ENCODE data around the gene SCCPDH.
"Not testable (repeated sequence)": the region's sequence is repeated elsewhere in the genome, so short reads cannot be mapped to it uniquely, and the experiment has no call there.

The SCCPDH gene

GRCh38 chr1:246708166-246708565 is 16.0 kb upstream of the SCCPDH start:
- no peak for DNase-seq

DNA sequence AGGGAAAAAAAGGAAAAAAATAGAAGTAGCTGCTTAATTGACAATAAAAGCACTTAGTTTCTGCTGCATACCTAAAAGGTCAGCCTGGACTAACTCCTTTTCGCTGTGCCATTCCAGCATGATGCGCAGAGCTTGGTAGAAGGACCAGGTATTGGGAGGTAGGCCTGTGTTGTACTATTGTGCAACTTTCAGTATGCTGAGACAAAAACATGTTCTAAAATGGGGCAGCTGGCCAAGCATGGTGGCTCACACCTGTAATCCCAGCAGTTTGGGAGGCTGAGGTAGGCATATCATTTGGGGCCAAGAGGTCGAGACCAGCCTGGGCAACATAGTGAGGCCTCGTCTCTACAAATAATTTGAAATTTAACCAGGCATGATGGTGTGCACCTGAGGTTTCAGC is 15.0 kb upstream of the SCCPDH start:
- DNase-seq = no peak

- DNase-seq = no peak
These were observed 14.4 kb upstream of the SCCPDH start for GRCh38 chr1:246709835-246710234.

DNA sequence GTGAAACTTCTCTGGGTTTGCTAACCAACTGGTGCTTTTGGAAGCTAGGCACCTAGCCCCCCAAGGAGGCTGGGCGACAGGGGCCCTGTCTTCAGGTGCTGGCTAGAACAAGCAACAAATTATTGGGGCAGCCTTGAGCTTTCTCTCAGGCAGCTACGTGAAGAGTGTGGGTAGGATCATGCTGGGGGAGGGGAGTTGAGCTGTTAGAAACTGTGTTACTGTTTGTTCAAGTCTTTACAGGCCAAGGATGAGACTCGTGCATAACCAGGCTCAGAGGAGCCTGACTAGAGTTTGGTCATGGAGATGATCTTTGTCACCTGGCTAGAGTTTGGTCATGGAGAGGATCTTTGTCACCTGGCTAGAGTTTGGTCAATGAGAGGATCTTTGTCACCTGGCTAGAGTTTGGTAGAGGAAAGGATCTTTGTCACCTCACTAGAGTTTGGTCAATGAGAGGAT is 12.6 kb upstream of the SCCPDH start:
- DNase-seq = no peak

- DNase-seq = not testable (repeated sequence)
These were observed 11.8 kb upstream of the SCCPDH start for GRCh38 chr1:246712428-246712827.

- not testable (repeated sequence) for DNase-seq
These were observed 4.8 kb upstream of the SCCPDH start for GRCh38 chr1:246719361-246719760.

DNA sequence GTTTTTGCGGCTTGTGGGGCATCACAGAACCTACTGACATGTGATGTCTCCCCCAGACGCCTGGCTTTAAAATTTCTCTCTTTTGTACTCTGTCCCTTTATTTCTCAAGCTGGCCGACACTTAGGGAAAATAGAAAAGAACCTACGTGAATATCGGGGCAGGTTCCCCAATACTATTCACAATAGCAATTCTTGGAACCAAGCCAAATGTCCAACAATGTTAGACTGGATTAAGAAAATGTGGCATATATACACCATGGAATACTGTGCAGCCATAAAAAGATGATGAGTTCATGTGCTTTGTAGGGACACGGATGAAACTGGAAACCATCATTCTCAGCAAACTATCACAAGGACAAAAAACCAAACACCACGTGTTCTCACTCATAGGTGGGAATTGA is 3.4 kb upstream of the SCCPDH start:
- DNase-seq = not testable (repeated sequence)

DNA sequence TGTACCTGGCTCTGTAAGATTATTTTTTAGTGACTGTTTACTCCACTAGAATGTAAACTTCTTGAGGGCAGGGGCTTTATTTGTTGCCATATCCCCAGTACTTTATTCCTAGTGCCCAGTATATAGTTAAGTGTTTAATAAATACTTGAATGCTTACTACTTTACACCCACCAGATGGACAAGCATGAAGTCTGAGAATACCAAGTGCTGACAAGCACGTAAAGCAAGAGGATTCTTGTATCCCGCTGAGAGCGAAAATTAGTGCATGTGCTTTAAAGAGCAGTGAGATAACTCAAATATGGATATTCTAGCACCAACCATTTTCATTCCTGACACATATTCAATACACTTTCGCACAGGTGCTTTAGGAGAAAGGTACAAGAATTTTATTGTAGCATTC is 1.5 kb upstream of the SCCPDH start:
- DNase-seq = no peak

GRCh38 chr1:246724731-246725095 is 504 bp downstream of the SCCPDH start:
- DNase-seq = peak; percentile 46

GRCh38 chr1:246725191-246725590 is 982 bp downstream of the SCCPDH start:
- DNase-seq = no peak

GRCh38 chr1:246726255-246726679 is 2.1 kb downstream of the SCCPDH start:
- DNase-seq = no peak

- DNase-seq = no peak
These were observed 2.7 kb downstream of the SCCPDH start for GRCh38 chr1:246726881-246727280.

DNA sequence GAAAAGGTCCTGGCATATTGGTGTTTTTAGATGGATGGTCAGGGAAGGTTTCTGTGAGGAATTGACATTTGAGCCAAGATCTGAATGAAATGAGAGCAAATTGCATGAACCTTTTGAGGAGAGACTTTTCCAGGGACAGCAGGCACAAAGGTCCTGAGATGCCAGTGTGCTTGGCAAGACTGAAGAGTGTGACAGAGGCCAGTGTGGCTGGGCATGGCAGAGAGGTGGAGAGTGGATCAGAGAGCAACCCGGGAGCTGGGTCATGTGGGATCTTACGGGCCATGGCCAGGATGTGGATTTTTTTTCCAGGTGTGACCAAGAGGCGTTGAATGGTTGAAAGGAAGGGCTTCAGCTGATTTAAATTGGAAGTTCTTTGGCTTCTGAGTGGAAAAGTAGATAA is 3.4 kb downstream of the SCCPDH start:
- no peak for DNase-seq

GRCh38 chr1:246728311-246728710 is 4.1 kb downstream of the SCCPDH start:
- no peak for DNase-seq

DNA sequence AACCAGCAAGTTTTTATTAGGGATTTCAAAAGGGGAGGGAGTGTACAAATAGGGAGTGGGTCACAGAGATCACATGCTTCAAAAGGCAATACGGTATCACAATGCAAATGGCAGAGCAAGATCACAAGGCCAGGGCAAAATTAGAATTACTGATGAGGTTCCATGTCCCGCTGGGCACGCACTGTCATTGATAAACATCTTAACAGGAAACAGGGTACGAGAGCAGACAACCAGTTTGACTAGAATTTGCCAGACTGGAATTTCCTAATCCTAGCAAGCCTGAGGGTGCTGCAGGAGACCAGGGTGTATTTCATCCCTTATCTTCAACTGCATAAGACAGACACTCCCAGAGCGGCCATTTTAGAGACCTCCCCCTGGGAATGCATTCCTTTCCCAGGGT is 4.8 kb downstream of the SCCPDH start:
- DNase-seq = not testable (repeated sequence)

GRCh38 chr1:246730839-246731238 is 6.6 kb downstream of the SCCPDH start:
- no peak for DNase-seq

GRCh38 chr1:246731873-246732272 is 7.7 kb downstream of the SCCPDH start:
- DNase-seq = not testable (repeated sequence)

DNA sequence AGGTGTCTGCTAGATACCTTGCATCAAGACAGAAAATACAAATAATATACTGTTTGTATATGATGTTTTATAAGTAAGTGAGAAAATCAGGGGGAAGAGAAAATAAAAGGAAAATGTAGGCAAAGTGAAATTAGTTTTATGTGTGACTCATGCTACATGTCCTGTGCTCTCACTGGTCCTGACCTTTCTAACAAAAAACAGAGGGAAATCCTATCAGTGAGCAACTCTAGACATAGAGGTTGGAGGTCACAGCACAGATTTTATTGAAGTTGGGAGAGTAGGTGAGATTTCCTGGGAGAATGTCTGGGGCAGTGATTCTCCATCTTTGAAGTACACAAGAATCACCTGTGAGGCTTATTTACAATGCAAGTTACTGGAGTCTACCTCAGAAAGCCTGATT is 9.5 kb downstream of the SCCPDH start:
- DNase-seq = no peak

DNA sequence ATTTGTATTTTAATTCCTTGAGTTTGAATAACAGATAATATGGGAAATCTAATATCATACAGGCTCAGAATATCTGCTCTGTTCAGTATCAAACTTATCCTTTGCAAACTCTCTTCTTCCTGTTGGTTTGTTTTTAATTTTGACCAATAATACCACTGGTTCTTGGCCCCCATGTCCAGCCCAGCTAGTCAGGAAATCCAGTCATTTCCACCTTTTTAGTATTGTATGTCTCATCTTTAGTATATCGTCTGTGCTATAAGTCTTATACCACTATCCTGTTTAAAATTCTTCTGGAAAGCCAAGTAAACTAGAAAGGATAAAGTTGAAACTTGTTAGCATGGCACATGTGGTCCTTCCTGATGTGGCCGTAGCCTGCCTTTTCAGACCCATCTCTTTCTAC is 10.7 kb downstream of the SCCPDH start:
- DNase-seq = no peak

DNA sequence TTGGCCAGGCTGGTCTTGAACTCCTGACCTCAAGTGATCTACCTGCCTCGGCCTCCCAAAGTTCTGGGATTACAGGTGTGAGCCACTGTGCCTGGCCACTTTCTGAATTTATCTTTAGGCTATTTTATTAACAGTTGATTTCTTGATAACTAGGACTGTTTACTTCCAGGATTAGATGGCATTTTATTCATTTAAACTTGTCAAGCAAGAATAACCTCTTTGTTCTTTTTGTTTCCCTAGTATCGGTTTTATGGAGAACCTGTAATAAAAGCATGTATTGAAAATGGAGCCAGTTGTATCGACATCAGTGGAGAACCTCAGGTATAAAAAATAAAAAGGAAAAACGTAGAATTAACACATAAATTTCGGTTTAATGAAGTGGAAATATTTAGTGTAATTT is 11.5 kb downstream of the SCCPDH start:
- DNase-seq = no peak

GRCh38 chr1:246742396-246742795 is 18.2 kb downstream of the SCCPDH start:
- DNase-seq = no peak

DNA sequence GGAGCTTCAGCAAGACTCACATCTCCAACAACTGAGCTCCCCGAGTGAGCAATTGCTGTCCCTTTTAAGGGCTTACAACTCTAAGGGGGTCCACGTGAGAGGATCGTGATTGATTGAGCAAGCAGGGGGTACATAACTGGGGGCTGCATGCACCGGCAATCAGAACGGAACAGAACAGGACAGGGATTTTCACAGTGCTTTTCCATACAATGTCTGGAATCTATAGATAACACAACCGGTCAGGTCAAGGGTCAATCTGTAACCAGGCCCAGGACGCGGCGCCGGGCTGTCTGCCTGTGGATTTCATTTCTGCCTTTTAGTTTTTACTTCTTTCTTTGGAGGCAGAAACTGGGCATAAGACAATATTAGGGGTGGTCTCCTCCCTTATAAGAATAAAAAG is 21.9 kb downstream of the SCCPDH start:
- DNase-seq = not testable (repeated sequence)

- DNase-seq = no peak
These were observed 23.8 kb downstream of the SCCPDH start for GRCh38 chr1:246748006-246748405.

GRCh38 chr1:246748867-246749266 is 24.7 kb downstream of the SCCPDH start:
- no peak for DNase-seq

GRCh38 chr1:246750752-246751151 is 26.5 kb downstream of the SCCPDH start:
- no peak for DNase-seq
